Peyer's patch (tissue), 4 donors: ENCODE results near the gene GGA3. TPM values are rescaled to one million over a fixed set of nuclear protein-coding genes. Genes with fewer than 3 reads are reported as not detected.

Source experiments
- DNase-seq, 3 donors: peaks; one replicate each; pipeline ENCODE4 v3.0.0-alpha.2; 2017 to 2019
- H3K27ac ChIP-seq, 4 donors: fragments of 200-600 bp; sonication (generic); one replicate each; pipeline ENCODE4 v1.5.1; 2016 to 2019
- H3K27me3 ChIP-seq, 2 donors: fragments of 200-600 bp; sonication (generic); one replicate each; pipeline ENCODE4 v1.5.1; 2019
- H3K36me3 ChIP-seq, 3 donors: fragments of 200-600 bp; sonication (generic); one replicate each; pipeline ENCODE4 v1.5.1; 2016 to 2019
- H3K4me1 ChIP-seq, 4 donors: fragments of 200-600 bp; sonication (generic); one replicate each; pipeline ENCODE4 v1.5.1; 2016 to 2019
- H3K4me3 ChIP-seq, 4 donors: fragments of 200-600 bp; sonication (generic); 1 replicate in 3 of 4; 2 replicates in 1 of 4; pipeline ENCODE4 v1.5.1; 2016 to 2019; ENCODE audit warnings: mild to moderate bottlenecking in 1 of 4
- H3K9me3 ChIP-seq, 4 donors: fragments of 200-600 bp; sonication (generic); one replicate each; pipeline ENCODE4 v1.5.1; 2016 to 2019; ENCODE audit warnings: mild to moderate bottlenecking in 1 of 4
- CTCF ChIP-seq, 6 experiments: fragments of 450-650 bp in 4 of 6; fragments of 200-600 bp in 2 of 6; sonication (generic) in 1 of 6; IDR thresholded peaks; one replicate each; pipeline ENCODE4 v1.5.1; 2017 to 2019; ENCODE audit warnings: antibody characterized with exemption in 6 of 6, mild to moderate bottlenecking in 3 of 6, moderate library complexity in 1 of 6
- POLR2A ChIP-seq, 2 donors: fragments of 450-650 bp; IDR thresholded peaks; one replicate each; pipeline ENCODE4 v1.5.1; 2017; ENCODE audit warnings: antibody characterized with exemption in 2 of 2, mild to moderate bottlenecking in 2 of 2, moderate library complexity in 2 of 2
- total RNA-seq, 4 donors: library from RNA; depleted of rRNA; stranded (reverse); fragments of >200 nt; gene quantifications; one replicate each; pipeline ENCODE4 v1.1.0, GENCODE V29; 2016

GGA3 gene
- total RNA-seq, 4 donors from 2014 or later: 34.0 to 153 (median 77.0) TPM

- TF ChIP-seq POLR2A (IDR thresholded peaks at IDR 0.05) (no peak), CTCF (IDR thresholded peaks at IDR 0.05) (no peak)
- Histone ChIP-seq H3K4me1 (no peaks in the 10 kb centered on the region), H3K27ac (no peak overlapping the region), H3K36me3 (peaks cover 0 to 89% (median 0%) of the 10 kb centered on the region in 3 donors), H3K27me3 (no peaks in the 10 kb centered on the region), H3K4me3 (no peak overlapping the region), H3K9me3 (no peaks in the 10 kb centered on the region)
- no peak for DNase-seq
Measured at GRCh38 chr17:75228305-75228704, 33.1 kb downstream of the GGA3 start.

- TF ChIP-seq CTCF (IDR thresholded peaks at IDR 0.05) (no peak), POLR2A (IDR thresholded peaks at IDR 0.05) (no peak)
- H3K27me3 ChIP-seq: no peaks in the 10 kb centered on the region
- peaks cover 0 to 90% (median 0%) of the 10 kb centered on the region in 3 donors for H3K36me3 ChIP-seq
- no peaks in the 10 kb centered on the region for H3K4me1 ChIP-seq
- no peak overlapping the region for H3K27ac ChIP-seq
- no peak for DNase-seq
- H3K9me3 ChIP-seq: no peaks in the 10 kb centered on the region
- no peak overlapping the region for H3K4me3 ChIP-seq
Measured at GRCh38 chr17:75227729-75228128, 33.7 kb downstream of the GGA3 start.

GRCh38 chr17:75225016-75225415, 36.4 kb downstream of the GGA3 start:
- Histone ChIP-seq H3K4me1 (no peaks in the 10 kb centered on the region), H3K27ac (no peak overlapping the region), H3K9me3 (no peaks in the 10 kb centered on the region), H3K36me3 (peaks cover 0 to 71% (median 0%) of the 10 kb centered on the region in 3 donors), H3K4me3 (no peak overlapping the region), H3K27me3 (no peaks in the 10 kb centered on the region)
- DNase-seq: no peak
- TF ChIP-seq POLR2A (IDR thresholded peaks at IDR 0.05) (no peak), CTCF (IDR thresholded peaks at IDR 0.05) (no peak)

- Histone ChIP-seq H3K27ac (no peak overlapping the region), H3K9me3 (no peaks in the 10 kb centered on the region), H3K27me3 (no peaks in the 10 kb centered on the region), H3K4me1 (no peaks in the 10 kb centered on the region), H3K4me3 (no peak overlapping the region), H3K36me3 (peaks cover 0 to 74% (median 0%) of the 10 kb centered on the region in 3 donors)
- DNase-seq: no peak
- TF ChIP-seq CTCF (IDR thresholded peaks at IDR 0.05): no peak
Measured at GRCh38 chr17:75219815-75220214, 41.6 kb downstream of the GGA3 start.

GRCh38 chr17:75218131-75218530, 43.3 kb downstream of the GGA3 start:
- TF ChIP-seq POLR2A (IDR thresholded peaks at IDR 0.05) (no peak), CTCF (IDR thresholded peaks at IDR 0.05) (no peak)
- DNase-seq: no peak
- Histone ChIP-seq H3K9me3 (no peaks in the 10 kb centered on the region), H3K36me3 (peaks cover 0 to 78% (median 0%) of the 10 kb centered on the region in 3 donors), H3K4me1 (no peaks in the 10 kb centered on the region), H3K27me3 (no peaks in the 10 kb centered on the region), H3K27ac (no peak overlapping the region), H3K4me3 (no peak overlapping the region)

- Histone ChIP-seq H3K9me3 (no peaks in the 10 kb centered on the region), H3K36me3 (peaks cover 0 to 50% (median 0%) of the 10 kb centered on the region in 3 donors), H3K27me3 (no peaks in the 10 kb centered on the region), H3K27ac (no peak overlapping the region), H3K4me1 (peaks cover 0 to 28% (median 7%) of the 10 kb centered on the region in 4 donors), H3K4me3 (no peak overlapping the region)
- TF ChIP-seq CTCF (IDR thresholded peaks at IDR 0.05) (no peak), POLR2A (IDR thresholded peaks at IDR 0.05) (no peak)
- no peak for DNase-seq
Measured at GRCh38 chr17:75209061-75209460, 52.3 kb downstream of the GGA3 start.
